SKM-1 (cell line): ENCODE measurements around the gene TCF4.
A peak's percentile ranks its signal among the peaks of the same experiment; 100 is the strongest.

Source experiments
- DNase-seq: peaks from one replicate; lab custom pipeline; 2025; ENCODE audit not compliant: unreplicated experiment; lab: John Stamatoyannopoulos, UW

The TCF4 gene

DNA sequence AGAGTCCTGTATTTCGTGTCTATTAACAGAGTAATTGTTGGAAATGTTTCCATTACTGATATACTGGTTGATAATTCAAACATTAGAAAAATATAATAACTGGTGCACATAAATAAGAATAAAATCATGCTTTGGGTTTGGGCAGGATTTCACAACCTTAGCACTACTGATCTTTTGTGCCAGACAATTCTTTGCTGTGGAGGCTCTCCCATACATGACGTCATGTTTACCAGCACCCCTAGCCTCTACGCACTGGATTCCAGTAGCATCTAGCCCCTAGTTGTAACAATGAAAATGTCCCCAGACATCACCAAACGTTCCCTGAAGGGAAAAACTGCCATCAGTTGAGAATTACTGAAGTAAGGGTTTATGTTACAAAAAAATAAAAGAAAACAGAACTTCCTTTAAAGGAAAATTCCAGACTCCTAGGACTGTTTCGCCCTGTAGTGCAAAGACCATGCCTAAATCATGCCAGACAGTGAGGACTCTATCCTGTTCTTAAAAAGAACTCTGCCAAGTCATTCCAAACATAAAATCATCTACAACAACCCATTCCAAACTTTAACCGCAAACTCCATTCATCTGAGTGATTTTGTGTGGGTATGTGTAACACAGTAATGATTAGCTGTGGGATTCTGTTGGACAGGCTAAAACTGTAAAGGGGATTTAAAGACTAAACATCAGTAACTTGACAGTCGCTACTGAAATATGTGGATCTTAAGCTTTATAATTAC lies 315.3 kb downstream of the TCF4 start:
- DNase-seq: no peak

GRCh38 chr18:55269622-55270021 lies 318.4 kb downstream of the TCF4 start:
- DNase-seq: no peak

DNA sequence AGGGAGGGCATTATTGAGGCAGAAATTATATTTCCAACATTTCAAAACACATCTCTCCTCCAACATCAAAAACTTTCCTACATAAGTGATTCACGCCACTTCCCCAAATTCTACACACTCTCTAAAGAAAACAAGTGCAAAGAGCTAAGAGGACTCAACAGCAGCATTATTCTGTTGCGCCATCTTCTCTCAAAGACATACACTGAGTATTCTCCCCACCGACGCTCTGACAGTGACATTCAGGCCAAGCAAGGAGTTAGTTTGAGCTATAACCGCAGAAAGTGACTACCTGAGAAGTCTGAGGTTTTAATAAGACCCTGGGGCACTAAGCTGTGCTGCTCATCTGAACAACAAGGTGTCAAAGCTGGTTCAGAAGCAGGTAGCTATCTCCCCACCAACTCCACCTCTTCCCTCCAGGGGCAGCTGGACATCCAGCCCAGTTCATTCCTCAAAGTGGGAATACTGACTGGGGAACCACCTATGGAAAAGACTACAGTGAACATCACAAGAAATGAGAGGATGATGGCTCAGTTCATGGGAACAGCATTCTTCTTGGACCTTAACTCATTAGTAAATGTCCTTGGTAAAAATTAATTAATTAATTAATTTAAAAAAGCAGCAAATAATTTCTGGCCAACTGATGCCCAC lies 319.2 kb downstream of the TCF4 start:
- no peak for DNase-seq

DNA sequence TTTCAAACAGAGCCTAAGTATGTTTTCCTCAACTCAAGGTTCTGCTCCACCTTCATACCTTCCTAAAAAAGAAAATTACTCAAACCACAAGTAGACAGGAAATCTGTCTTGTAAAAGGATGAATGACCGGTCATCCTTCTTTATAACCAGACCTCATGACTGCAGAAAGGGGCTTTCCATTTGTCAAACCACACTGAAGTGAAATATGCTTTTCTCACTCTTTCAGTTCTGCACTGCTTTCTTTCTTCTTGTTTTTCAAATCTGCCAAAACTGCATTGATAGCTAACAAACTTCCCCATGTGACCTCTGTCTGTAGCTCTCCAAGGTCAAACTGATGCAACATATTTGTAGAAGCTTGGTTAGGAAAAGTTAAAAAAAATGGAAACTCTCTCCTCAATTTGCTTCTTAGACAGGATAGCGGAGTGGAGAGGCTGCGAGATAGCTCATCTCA lies 319.8 kb downstream of the TCF4 start:
- no peak for DNase-seq

GRCh38 chr18:55266981-55267380 lies 321.0 kb downstream of the TCF4 start:
- DNase-seq: no peak

DNA sequence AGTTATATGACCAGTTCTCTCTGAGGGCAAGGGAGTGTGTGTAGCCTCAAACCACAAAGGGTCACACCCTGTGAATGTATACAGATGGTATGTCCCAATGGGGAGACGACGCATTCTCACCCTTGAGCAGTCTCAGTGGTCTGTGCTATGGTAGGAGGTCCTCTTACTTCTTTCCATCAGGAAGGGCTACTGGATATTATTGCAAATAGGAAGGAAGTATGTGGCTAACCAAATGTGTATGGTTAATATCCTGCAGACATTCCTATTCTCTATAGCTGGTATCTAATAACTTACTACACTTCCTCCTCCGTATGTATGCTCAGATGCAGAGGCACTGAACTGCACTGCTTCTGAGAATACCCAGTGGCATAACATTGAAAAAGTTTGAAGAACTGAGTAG lies 322.0 kb downstream of the TCF4 start:
- DNase-seq: no peak

DNA sequence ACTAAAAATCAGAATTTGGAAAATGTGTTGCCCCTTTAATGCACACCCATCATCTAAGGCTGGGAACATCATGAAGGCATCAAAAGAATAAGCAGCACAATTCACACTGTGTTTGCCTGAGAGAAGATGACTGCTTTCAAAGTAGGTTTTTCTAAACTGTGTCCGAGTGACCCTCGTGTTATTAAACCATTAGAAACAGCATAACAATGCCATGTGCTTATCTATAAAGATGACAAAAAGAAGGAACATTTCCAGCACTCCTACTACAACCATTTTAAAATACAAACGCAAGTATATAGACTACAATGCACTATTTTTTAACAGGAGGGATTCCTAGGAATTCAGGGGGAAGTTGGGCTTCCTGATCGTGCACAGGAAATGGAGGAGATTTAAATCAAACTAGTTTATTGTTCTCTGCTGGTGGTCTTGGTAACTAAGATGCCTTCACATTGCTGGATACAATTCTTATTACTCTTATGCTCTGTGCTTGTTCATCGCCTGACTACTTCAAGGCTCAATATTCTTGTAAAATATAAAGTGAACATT lies 322.8 kb downstream of the TCF4 start:
- DNase-seq: no peak

DNA sequence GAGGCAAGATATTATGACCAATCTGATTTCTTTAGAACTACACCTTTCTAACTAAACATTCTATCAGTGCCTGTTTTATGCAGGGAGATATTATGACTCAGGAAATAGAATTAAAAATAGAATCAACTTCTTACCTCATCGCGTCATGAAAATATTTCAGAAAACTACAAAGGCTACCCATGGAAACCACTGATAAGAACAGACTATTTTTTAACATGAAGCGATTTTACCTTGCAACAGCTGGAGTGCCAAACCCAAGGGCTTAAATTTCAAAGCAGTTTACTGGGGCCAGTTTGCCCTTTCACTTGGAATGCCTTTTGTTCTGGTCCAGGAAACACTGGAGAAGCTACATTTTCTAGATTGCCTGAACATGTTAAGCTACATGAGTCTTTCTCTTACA lies 323.9 kb downstream of the TCF4 start:
- no peak for DNase-seq

DNA sequence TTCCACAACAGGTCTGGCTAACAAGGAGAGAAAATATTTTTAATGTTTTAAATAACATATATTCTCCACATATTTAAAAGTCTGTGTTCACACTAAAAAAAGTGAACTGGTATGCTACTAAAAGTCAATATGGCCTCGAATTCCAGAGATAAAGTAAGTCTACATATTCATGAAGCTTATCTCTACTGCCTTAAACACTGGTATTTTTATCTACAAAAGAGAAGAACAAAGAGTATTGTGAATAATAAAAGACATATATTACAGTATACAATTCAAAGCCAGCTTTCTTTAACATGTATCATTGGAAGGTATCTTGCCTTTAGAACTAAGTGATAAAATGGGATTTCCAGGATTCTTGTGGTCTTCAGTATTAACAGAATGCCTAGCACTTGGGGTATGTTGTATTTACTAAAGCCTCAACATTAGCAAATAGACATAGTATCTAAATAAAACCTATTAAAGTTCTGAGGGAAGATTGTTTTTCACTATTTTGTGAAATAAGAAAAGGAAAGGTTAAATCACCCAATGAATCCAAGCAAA lies 325.9 kb downstream of the TCF4 start:
- DNase-seq: no peak

DNA sequence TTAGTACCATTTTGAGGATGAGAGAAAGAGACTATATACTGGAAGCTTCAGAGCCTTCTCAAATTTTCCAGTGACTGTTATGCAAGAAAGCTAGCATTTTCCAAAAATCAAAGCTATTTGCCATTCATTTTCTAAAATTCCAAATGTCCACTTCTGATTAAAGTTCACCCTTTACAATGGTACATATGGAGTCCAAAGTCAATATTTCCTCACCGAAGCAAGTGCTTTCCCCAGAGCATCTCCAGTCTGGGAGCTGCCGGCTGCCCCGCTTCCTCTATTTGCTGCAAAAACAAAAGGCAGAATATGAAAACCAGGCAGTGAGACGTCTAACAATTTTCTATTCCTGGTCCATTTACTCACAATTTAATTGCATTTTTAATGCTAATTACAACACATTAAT lies 326.7 kb downstream of the TCF4 start:
- DNase-seq: no peak

DNA sequence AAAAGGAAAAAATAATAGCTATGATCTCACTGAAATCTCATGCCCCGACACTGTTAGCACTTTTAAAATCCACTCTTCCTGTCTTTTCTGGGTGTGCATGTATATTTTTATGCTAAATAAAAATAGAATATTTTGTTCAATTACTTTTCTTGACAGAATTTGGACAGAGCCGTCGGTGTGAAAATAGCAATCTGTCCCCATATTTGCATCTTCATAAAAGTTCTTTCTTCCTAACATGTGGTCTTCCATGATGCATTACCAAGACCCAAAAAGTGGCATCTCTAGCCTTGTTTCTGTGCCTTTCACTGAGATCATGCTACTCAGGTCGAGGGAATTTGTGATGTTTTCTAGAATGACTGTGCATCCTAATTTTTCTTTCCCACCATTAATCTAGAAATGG lies 329.9 kb downstream of the TCF4 start:
- DNase-seq: no peak

DNA sequence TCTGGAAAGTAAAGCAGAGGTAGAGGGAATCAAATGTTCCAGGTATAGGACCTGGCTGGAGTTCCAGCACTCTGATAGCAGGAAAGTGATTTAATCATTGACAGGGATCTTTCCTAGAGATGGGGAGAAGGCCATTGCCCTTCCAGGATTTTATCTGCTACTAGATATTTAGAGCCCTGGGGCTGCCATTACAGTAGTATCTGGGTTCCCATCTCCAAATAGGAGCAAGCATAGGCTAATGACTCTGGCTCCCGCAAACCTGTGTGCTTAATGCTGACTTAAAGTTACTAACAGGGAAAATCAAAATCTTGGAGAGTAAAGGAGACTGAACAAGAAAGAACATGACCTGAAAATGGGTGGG lies 331.1 kb downstream of the TCF4 start:
- no peak for DNase-seq

DNA sequence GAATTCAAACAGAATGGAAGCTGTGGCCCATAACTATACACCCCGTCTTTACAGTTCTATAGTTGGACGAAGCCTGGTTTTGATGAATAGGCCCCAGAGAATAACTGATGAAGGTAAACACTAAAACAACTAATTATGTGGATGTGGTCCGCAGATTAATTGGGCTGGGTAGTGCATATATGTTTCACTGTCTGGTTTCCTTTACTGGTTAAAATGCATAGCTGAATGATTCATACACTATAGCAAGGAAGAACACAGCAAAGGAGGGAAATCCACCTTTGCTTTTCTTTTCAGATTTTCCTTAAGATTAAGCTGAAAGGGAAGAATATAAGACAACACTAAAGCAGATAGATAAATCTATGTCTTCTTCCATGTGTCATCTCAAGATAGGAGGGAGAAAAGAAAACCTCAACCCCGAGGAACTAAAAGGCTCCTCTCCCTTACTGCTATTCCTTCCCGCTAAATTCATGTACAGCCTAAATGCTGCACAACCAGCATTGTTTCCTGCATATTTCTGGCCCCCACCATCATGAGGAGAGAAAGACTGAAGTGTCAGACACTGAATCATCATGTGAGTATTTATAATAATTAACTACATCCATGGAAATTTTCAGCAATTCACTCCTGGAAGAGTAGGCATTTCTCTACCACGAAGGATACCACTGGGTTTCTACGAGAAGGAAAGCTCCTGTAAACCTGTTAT lies 331.6 kb downstream of the TCF4 start:
- DNase-seq: no peak

DNA sequence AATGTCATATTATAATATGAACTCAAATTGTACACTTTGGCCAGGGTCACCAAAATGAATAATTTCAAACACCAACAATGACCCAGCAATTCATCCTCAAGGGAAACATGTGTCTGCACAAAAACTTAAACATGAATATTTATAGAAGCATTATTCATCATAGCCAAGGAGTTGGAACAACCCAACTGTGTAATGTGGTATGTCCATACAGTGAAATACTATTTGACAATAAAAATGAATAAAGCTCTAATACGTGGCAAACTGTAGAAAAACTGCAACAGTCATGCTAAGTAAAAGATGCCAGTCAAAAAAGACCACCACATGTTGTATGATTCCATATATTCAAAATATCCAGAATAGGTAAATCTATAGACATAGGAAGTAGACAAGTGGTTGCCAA lies 334.2 kb downstream of the TCF4 start:
- no peak for DNase-seq

GRCh38 chr18:55252901-55253300 lies 335.1 kb downstream of the TCF4 start:
- no peak for DNase-seq

DNA sequence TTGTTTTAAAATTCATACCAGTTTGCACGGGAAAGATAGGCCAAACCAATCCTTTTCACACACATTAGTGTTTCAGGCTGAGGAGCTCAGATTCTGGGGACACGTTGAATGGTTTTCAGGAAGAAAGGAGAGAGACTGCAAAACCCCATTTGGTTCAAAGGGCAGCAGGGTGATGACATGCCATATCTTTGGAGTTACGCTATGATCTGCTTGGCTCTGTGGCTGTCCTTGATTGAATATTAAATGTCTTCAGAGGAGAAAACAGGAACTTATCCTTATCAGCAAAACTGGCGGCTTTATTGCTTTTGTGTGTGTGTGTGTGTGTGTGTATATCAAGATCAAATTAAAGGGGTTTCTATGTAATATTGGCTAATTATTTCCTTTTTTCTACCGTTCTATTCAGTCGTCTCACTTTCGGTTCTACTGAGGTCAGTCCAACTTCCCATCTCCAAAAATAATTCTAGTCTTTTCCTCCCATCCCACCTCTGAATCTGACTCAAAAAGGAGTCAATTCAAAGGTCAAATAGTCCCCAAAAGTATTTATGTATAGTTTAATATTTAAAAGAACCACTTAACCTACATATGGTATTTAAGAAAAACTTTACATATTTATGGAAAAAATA lies 335.8 kb downstream of the TCF4 start:
- no peak for DNase-seq

- no peak for DNase-seq
Observed at GRCh38 chr18:55251254-55251971, 336.6 kb downstream of the TCF4 start.

- DNase-seq: no peak
Observed at GRCh38 chr18:55250768-55251173, 337.2 kb downstream of the TCF4 start.

DNA sequence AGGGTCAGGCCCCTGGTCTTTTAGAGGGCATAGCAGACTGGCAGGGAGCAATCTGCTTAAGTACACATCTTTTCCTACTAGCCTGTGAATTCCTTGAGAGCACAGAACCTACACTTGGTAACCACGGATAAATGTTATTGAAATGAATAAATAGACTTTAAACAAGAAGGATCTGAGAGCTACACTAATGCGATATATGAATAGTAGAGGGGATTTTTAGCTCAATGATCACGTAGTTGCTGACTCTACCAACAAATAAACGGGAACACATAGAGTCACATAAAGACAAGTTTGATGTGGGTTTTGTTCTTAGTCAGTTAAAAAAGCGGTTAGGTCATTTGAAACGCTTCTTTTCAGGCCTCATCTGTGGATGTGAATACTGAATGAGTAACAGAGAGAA lies 338.4 kb downstream of the TCF4 start:
- DNase-seq: no peak

GRCh38 chr18:55248495-55248894 lies 339.5 kb downstream of the TCF4 start:
- peak; percentile 10 for DNase-seq

DNA sequence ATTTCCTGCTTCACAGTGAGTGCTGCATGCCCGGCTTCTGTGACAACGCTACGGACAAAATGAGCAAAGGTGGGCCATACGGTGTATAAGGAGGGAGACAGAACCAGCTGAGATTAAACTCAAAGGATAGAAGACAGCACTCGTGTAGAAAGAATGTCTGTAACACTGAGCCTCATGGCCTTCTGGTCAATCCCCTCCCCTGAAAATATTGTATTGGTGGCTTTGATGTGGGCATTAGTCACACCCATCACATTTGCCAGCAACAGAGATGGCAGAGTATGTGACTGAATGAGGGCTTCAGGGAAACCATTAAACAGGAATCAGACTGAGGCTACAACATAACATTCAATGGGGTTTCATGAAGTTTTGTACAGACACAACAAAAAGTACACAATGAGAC lies 341.0 kb downstream of the TCF4 start:
- no peak for DNase-seq
